ENCODE results near the gene ZDHHC18.
"Not testable (repeated sequence)": the region's sequence is repeated elsewhere in the genome, so short reads cannot be mapped to it uniquely, and the experiment has no call there.

Gene ZDHHC18

DNA sequence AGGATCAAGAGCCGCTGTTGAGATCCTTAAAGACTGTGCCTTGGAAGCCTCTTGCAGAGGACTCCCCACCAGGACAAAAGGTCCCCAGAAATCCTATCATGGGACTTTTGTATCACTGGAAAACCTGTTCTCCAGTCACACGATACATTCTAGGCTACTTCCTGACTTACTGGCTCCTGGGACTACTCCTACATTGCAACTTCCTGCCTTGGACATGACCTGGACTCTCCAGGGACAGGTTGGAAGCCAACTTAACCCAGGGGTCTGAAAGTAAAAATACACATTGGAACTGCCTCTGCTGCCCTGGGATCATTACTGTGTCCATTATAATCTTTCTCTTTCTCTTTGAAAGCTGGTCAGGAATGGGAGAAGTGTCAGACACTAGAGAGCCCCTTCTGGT is 28.9 kb upstream of the ZDHHC18 start:
- Histone ChIP-seq H3K36me3 (replicated peaks; ENCODE audit: insufficient read depth, low read length) (no peaks in the 10 kb centered on the region), H4K20me1 (ENCODE audit: insufficient read depth, low read length) (no peaks in the 10 kb centered on the region), H3F3A (ENCODE audit: insufficient read depth, low read length) (peaks cover 17% of the 10 kb centered on the region), H2AFZ (ENCODE audit: low read length) (no peak overlapping the region), H3K27ac (ENCODE audit: low read length) (no peak overlapping the region), H3K27me3 (replicated peaks; ENCODE audit: insufficient read depth, low read length) (no peaks in the 10 kb centered on the region), H3K9ac (ENCODE audit: low read length) (no peak overlapping the region), H3K4me2 (ENCODE audit: low read depth, low read length) (no peak overlapping the region), H3K9me2 (replicated peaks; ENCODE audit: insufficient read depth, low read length) (no peaks in the 10 kb centered on the region), H3K4me1 (ENCODE audit: low read length) (peaks cover 20% of the 10 kb centered on the region), H3K4me3 (ENCODE audit: low read length) (no peak overlapping the region), H3K79me2 (ENCODE audit: low read length) (no peaks in the 10 kb centered on the region), H3K9me3 (replicated peaks; ENCODE audit: insufficient read depth, low read length) (no peaks in the 10 kb centered on the region)
- no peak for DNase-seq
- TF ChIP-seq, protein P1, sequence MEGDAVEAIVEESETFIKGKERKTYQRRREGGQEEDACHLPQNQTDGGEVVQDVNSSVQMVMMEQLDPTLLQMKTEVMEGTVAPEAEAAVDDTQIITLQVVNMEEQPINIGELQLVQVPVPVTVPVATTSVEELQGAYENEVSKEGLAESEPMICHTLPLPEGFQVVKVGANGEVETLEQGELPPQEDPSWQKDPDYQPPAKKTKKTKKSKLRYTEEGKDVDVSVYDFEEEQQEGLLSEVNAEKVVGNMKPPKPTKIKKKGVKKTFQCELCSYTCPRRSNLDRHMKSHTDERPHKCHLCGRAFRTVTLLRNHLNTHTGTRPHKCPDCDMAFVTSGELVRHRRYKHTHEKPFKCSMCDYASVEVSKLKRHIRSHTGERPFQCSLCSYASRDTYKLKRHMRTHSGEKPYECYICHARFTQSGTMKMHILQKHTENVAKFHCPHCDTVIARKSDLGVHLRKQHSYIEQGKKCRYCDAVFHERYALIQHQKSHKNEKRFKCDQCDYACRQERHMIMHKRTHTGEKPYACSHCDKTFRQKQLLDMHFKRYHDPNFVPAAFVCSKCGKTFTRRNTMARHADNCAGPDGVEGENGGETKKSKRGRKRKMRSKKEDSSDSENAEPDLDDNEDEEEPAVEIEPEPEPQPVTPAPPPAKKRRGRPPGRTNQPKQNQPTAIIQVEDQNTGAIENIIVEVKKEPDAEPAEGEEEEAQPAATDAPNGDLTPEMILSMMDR (IDR thresholded peaks at IDR 0.05; ENCODE audit: low read length) = no peak
- no peak for TF ChIP-seq EZH2phosphoT487 (IDR thresholded peaks at IDR 0.05; ENCODE audit: low read length)
- TF ChIP-seq EZH2 (optimal IDR thresholded peaks at IDR 0.05; ENCODE audit: low read depth, low read length) = no peak

DNA sequence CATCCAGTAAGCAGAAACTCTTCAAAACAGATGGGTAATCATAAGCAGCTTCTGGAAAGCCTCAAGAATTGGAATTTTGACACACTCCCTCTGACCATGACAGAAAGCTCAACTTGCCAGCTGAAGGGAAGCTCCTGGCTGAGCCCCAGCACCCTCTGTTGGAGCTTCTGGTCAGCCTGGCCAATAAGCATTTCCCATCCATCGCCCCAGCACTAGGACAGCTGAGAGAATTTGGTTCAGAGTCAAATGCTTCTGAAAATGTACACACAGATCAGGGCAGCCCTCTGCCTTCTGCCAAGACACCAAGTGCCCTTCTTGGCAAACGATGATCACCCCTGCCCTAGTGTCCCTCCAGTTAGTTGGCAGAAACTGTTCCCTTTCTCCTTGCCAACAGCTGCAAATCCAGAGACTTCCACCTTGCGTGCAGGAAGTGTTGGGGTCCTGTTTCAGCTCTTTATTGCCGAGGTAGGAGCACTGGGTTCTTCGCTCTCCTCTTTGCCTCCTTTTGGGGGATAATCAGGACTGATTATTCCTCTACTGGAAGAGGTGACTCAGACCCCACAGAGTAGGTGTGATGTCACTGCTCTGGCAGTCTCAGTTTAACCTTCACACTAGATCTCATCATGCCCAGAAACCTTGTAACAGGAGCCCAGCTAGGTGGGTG is 26.9 kb upstream of the ZDHHC18 start:
- Histone ChIP-seq H3K4me2 (ENCODE audit: low read depth, low read length) (peak overlapping the region; percentile 85), H3K4me3 (ENCODE audit: low read length) (no peak overlapping the region), H3K36me3 (replicated peaks; ENCODE audit: insufficient read depth, low read length) (no peaks in the 10 kb centered on the region), H3K4me1 (ENCODE audit: low read length) (peaks cover 20% of the 10 kb centered on the region), H3K79me2 (ENCODE audit: low read length) (no peaks in the 10 kb centered on the region), H3K27me3 (replicated peaks; ENCODE audit: insufficient read depth, low read length) (no peaks in the 10 kb centered on the region), H2AFZ (ENCODE audit: low read length) (peak overlapping the region; percentile 73), H3K9me2 (replicated peaks; ENCODE audit: insufficient read depth, low read length) (no peaks in the 10 kb centered on the region), H3F3A (ENCODE audit: insufficient read depth, low read length) (peaks cover 17% of the 10 kb centered on the region), H4K20me1 (ENCODE audit: insufficient read depth, low read length) (no peaks in the 10 kb centered on the region), H3K27ac (ENCODE audit: low read length) (peak overlapping the region; percentile 48; the same call in 1 of the 2 replicates), H3K9me3 (replicated peaks; ENCODE audit: insufficient read depth, low read length) (no peaks in the 10 kb centered on the region), H3K9ac (ENCODE audit: low read length) (peak overlapping the region; percentile 21; the same call in 1 of the 2 replicates)
- TF ChIP-seq, protein P1 (IDR thresholded peaks at IDR 0.05; ENCODE audit: low read length) = no peak
- no peak for TF ChIP-seq EZH2 (optimal IDR thresholded peaks at IDR 0.05; ENCODE audit: low read depth, low read length)
- no peak for TF ChIP-seq EZH2phosphoT487 (IDR thresholded peaks at IDR 0.05; ENCODE audit: low read length)
- no peak for DNase-seq

DNA sequence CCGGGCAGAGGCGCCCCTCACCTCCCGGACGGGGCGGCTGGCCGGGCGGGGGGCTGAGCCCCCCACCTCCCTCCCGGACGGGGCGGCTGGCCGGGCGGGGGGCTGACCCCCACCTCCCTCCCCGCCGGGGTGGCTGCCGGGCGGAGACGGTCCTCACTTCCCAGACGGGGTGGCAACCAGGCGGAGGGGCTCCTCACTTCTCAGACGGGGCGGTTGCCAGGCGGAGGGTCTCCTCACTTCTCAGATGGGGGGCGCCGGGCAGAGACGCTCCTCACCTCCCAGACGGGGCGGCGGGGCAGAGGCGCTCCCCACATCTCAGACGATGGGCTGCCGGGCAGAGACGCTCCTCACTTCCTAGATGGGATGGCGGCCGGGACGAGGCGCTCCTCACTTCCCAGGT is 22.6 kb upstream of the ZDHHC18 start:
- H3K27me3 ChIP-seq (replicated peaks; ENCODE audit: insufficient read depth, low read length); H3K4me3 ChIP-seq (ENCODE audit: low read length); H3K4me2 ChIP-seq (ENCODE audit: low read depth, low read length); H4K20me1 ChIP-seq (ENCODE audit: insufficient read depth, low read length); H3K27ac ChIP-seq (ENCODE audit: low read length); H3K9me3 ChIP-seq (replicated peaks; ENCODE audit: insufficient read depth, low read length); H2AFZ ChIP-seq (ENCODE audit: low read length); H3K9ac ChIP-seq (ENCODE audit: low read length); H3K79me2 ChIP-seq (ENCODE audit: low read length); H3K9me2 ChIP-seq (replicated peaks; ENCODE audit: insufficient read depth, low read length); DNase-seq; H3K36me3 ChIP-seq (replicated peaks; ENCODE audit: insufficient read depth, low read length): not testable (repeated sequence)
- peaks cover 17% of the 10 kb centered on the region for H3F3A ChIP-seq (ENCODE audit: insufficient read depth, low read length)
- peaks cover 20% of the 10 kb centered on the region for H3K4me1 ChIP-seq (ENCODE audit: low read length)

DNA sequence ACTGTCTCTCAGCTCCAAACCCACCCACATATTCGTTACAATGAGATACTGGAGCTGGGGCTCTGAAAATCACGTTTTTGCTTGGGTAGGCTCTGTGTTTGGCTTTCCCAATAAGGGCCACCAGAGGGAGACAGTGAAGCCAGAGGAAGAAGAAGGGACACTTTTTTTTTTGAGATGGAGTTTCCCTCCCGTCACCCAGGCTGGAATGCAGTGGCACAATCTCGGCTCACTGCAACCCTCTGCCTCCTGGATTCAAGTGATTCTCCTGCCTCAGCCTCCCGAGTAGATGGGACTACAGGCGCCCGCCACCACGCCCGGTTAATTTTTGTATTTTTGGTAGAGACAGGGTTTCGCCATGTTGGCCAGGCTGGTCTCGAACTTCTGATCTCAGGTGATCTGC is 16.4 kb upstream of the ZDHHC18 start:
- not testable (repeated sequence) for H3K4me1 ChIP-seq (ENCODE audit: low read length); H3K36me3 ChIP-seq (replicated peaks; ENCODE audit: insufficient read depth, low read length); H3K4me2 ChIP-seq (ENCODE audit: low read depth, low read length); H3K4me3 ChIP-seq (ENCODE audit: low read length); H3K9me2 ChIP-seq (replicated peaks; ENCODE audit: insufficient read depth, low read length); H2AFZ ChIP-seq (ENCODE audit: low read length); H3K27ac ChIP-seq (ENCODE audit: low read length); H3K9ac ChIP-seq (ENCODE audit: low read length); H3K9me3 ChIP-seq (replicated peaks; ENCODE audit: insufficient read depth, low read length); H3K27me3 ChIP-seq (replicated peaks; ENCODE audit: insufficient read depth, low read length); H4K20me1 ChIP-seq (ENCODE audit: insufficient read depth, low read length); H3K79me2 ChIP-seq (ENCODE audit: low read length); H3F3A ChIP-seq (ENCODE audit: insufficient read depth, low read length)
- DNase-seq = peak; percentile 77
- TF ChIP-seq, protein P1 (IDR thresholded peaks at IDR 0.05; ENCODE audit: low read length) = peak; percentile 59
